GM23248 (cell line): ENCODE measurements around the gene ZNF593. TPM values are rescaled to one million over a fixed set of nuclear protein-coding genes. Genes with fewer than 3 reads are reported as not detected.
A peak's percentile ranks its signal among the peaks of the same experiment; 100 is the strongest.

Source experiments
- DNase-seq: peaks from one replicate; pipeline ENCODE4 v3.0.0-alpha.2; 2015
- H2AFZ ChIP-seq: fragments of 200-600 bp; sonication (generic); 2 replicates; pipeline ENCODE4 v1.6.1; 2016; ENCODE audit warnings: antibody characterized with exemption
- H3F3A ChIP-seq: fragments of 200-600 bp; sonication (generic); 2 replicates; pipeline ENCODE4 v1.6.1; 2016; ENCODE audit warnings: mild to moderate bottlenecking, antibody characterized with exemption, mixed run types; ENCODE audit not compliant: insufficient read depth
- H3K27ac ChIP-seq: fragments of 200-600 bp; sonication (generic); 2 replicates; pipeline ENCODE4 v1.5.1; 2016; ENCODE audit warnings: mild to moderate bottlenecking
- H3K27me3 ChIP-seq: fragments of 200-600 bp; sonication (generic); replicated peaks from 2 replicates; pipeline ENCODE4 v1.6.1; 2016; ENCODE audit warnings: mild to moderate bottlenecking; ENCODE audit not compliant: insufficient read depth
- H3K36me3 ChIP-seq: fragments of 200-600 bp; sonication (generic); 2 replicates; pipeline ENCODE4 v1.6.1; 2016; ENCODE audit warnings: low read depth, mild to moderate bottlenecking
- H3K4me1 ChIP-seq: fragments of 200-600 bp; sonication (generic); 2 replicates; pipeline ENCODE4 v1.6.1; 2016; ENCODE audit warnings: mild to moderate bottlenecking; ENCODE audit not compliant: insufficient read depth
- H3K4me2 ChIP-seq: fragments of 200-600 bp; sonication (generic); one replicate; pipeline ENCODE4 v1.6.1; 2016; ENCODE audit warnings: mild to moderate bottlenecking; ENCODE audit not compliant: unreplicated experiment
- H3K4me3 ChIP-seq: fragments of 200-600 bp; sonication (generic); 2 replicates; pipeline ENCODE4 v1.5.1; 2016; ENCODE audit warnings: mild to moderate bottlenecking
- H3K79me2 ChIP-seq: fragments of 200-600 bp; sonication (generic); 2 replicates; pipeline ENCODE4 v1.6.1; 2016; ENCODE audit warnings: mild to moderate bottlenecking; ENCODE audit not compliant: insufficient read depth
- H3K9ac ChIP-seq: fragments of 200-600 bp; sonication (generic); 2 replicates; pipeline ENCODE4 v1.6.1; 2016; ENCODE audit warnings: mild to moderate bottlenecking
- H3K9me2 ChIP-seq: fragments of 200-600 bp; sonication (generic); 2 replicates; pipeline ENCODE4 v1.6.1; 2016; ENCODE audit warnings: mixed run types, mild to moderate bottlenecking, moderate library complexity; ENCODE audit not compliant: insufficient read depth
- H3K9me3 ChIP-seq: fragments of 200-600 bp; sonication (generic); one replicate; pipeline ENCODE4 v1.6.1; 2017; ENCODE audit warnings: low read depth
- H4K20me1 ChIP-seq: fragments of 200-600 bp; sonication (generic); 2 replicates; pipeline ENCODE4 v1.6.0; 2016; ENCODE audit not compliant: insufficient read depth
- EZH2 ChIP-seq: fragments of 200-600 bp; sonication (generic); IDR thresholded peaks from 2 replicates; pipeline ENCODE4 v1.6.1; 2018; ENCODE audit warnings: antibody characterized with exemption, mild to moderate bottlenecking; ENCODE audit not compliant: insufficient read depth, poor library complexity, severe bottlenecking
- EZH2phosphoT487 ChIP-seq: fragments of 200-600 bp; sonication (generic); IDR thresholded peaks from 2 replicates; pipeline ENCODE4 v1.6.1; 2018; ENCODE audit warnings: antibody characterized with exemption, moderate library complexity, mild to moderate bottlenecking, low read depth; ENCODE audit not compliant: insufficient read depth
- WGBS, 2 experiments: methylation state at CpG; one replicate each; pipeline ENCODE4 v1.1.6; 2015 to 2017; ENCODE audit warnings: low lambda C conversion rate in 2 of 2, low coverage in 1 of 2; ENCODE audit errors: missing lambda C conversion rate in 2 of 2; 5-methylcytosine and 5-hydroxymethylcytosine counted together
- in situ Hi-C: fragments of 300-500 bp; cut with MboI; formaldehyde crosslinking; loops from 2 replicates; pipeline ENCODE4 v1.15.0; 2020
- polyA plus RNA-seq: library from polyadenylated mRNA; unstranded; fragments of >200 nt; fragmentation: Nextera tagmentation; extraction: Ambion mirVana; gene quantifications from 2 replicates; pipeline ENCODE4 v1.2.1, GENCODE V29; 2016
- total RNA-seq: library from RNA; depleted of rRNA; stranded (reverse); fragments of >200 nt; shearing (Covaris generic); gene quantifications from 2 replicates; pipeline ENCODE4 v1.2.3, GENCODE V29; 2014

The ZNF593 gene
- total and polyA plus RNA-seq, 2 experiments from 2014 or later = 25.0 to 61.2 TPM

- no peaks in the 10 kb centered on the region for H3F3A ChIP-seq
- 23 to 24% methylated on average over 21 of the region's 21 CpGs for WGBS, 2 experiments
These were observed 7.4 kb upstream of the ZNF593 start for GRCh38 chr1:26162220-26162709.

GRCh38 chr1:26163684-26164035 lies 6.0 kb upstream of the ZNF593 start:
- H3K9me2 ChIP-seq = no peaks in the 10 kb centered on the region
- H3K9ac ChIP-seq = no peak overlapping the region
- H3K4me1 ChIP-seq = no peaks in the 10 kb centered on the region
- DNase-seq = no peak
- peak overlapping the region; percentile 77 for H3K4me2 ChIP-seq
- no peak for TF ChIP-seq EZH2phosphoT487
- TF ChIP-seq EZH2 = no peak
- 32 to 37% methylated on average over 9 of the region's 9 CpGs for WGBS, 2 experiments
- peaks cover 16% of the 10 kb centered on the region for H3K27me3 ChIP-seq
- H2AFZ ChIP-seq = peak overlapping the region; percentile 82
- no peaks in the 10 kb centered on the region for H4K20me1 ChIP-seq
- H3K79me2 ChIP-seq = no peaks in the 10 kb centered on the region
- in situ Hi-C loops = no loop called here
- H3K36me3 ChIP-seq = no peaks in the 10 kb centered on the region
- no peak overlapping the region for H3K27ac ChIP-seq
- no peaks in the 10 kb centered on the region for H3K9me3 ChIP-seq
- H3F3A ChIP-seq = no peaks in the 10 kb centered on the region
- peak overlapping the region; percentile 65 for H3K4me3 ChIP-seq

More at GRCh38 chr1:26162220-26162709, 7.4 kb upstream of the ZNF593 start:
- Histone ChIP-seq H3K79me2 (no peaks in the 10 kb centered on the region), H3K9me2 (no peaks in the 10 kb centered on the region), H3K4me2 (peak overlapping the region; percentile 97), H3K4me1 (no peaks in the 10 kb centered on the region), H3K27me3 (peaks cover 16% of the 10 kb centered on the region), H3K27ac (no peak overlapping the region), H2AFZ (peak overlapping the region; percentile 83), H3K9me3 (no peaks in the 10 kb centered on the region), H3K9ac (no peak overlapping the region), H4K20me1 (no peaks in the 10 kb centered on the region), H3K4me3 (peak overlapping the region; percentile 70), H3K36me3 (no peaks in the 10 kb centered on the region)
- no peak for DNase-seq
- no peak for TF ChIP-seq EZH2phosphoT487
- no peak for TF ChIP-seq EZH2
- in situ Hi-C loops = no loop called here

GRCh38 chr1:26164036-26164860 lies 5.5 kb upstream of the ZNF593 start:
- Histone ChIP-seq H3F3A (no peaks in the 10 kb centered on the region), H3K27me3 (peaks cover 16% of the 10 kb centered on the region), H3K36me3 (no peaks in the 10 kb centered on the region), H2AFZ (peak overlapping the region; percentile 82), H3K9me3 (no peaks in the 10 kb centered on the region), H4K20me1 (no peaks in the 10 kb centered on the region), H3K9me2 (no peaks in the 10 kb centered on the region), H3K4me2 (peak overlapping the region; percentile 77), H3K4me3 (peak overlapping the region; percentile 65), H3K79me2 (no peaks in the 10 kb centered on the region), H3K9ac (peak overlapping the region; percentile 19; the same call in 1 of the 2 replicates), H3K4me1 (no peaks in the 10 kb centered on the region), H3K27ac (no peak overlapping the region)
- TF ChIP-seq EZH2phosphoT487 (no peak), EZH2 (no peak)
- DNase-seq = peak; percentile 67
- WGBS, 2 experiments = 6 to 9% methylated on average over 28 to 64 of the region's 72 CpGs
- in situ Hi-C loops = no loop called here

DNA sequence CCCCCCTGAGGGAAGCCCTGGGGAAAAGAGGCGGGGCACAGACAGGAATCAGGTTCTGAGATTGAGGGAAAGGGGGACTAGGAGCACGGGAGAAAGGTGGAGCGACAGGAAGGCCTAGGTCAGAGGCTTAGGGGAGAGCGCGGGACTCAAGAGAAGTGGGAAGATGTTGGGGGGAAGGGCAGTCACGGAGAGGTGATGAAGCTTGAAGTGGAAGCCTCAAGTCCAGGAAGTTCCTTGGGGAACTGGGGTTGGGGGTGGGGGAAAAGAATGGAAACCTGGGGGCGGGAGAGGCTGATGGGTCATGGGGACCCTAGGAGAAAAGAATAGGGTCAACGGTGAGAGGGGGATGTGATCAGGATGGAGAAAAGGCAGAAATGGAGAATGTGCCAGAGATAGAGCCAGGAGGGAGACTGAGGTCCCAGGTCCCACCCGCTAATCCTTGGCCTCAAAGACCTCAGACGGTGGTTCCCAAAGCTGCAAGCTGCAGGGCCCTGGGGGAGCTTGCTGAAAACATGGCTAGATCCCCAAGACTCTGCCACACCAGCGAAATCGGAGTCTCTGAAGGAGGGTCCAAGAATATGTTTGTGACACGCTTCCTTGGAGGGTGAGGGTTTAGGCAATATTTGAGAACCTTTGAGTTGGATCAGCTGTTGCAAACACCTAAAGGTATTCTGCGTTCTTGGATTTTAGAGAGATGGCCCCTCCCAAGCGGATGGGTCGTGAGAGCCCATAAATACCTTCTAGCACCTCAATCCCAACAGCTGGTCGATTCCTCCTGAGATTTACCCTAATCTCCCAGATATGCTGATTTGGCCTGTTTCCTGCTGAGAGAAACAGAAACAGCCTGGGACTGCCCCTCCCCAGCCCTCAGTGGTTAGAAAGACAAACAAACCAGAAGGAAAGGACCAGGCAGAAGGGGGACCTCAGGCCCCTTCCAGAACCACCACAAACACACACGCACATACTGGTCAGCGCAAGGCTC lies 4.6 kb upstream of the ZNF593 start:
- TF ChIP-seq EZH2phosphoT487 = no peak
- TF ChIP-seq EZH2 = no peak
- in situ Hi-C loops = no loop called here
- H4K20me1 ChIP-seq = no peaks in the 10 kb centered on the region
- no peaks in the 10 kb centered on the region for H3K9me3 ChIP-seq
- peaks cover 3% of the 10 kb centered on the region; the same call in 1 of the 2 replicates for H3K79me2 ChIP-seq
- WGBS, 2 experiments = 63 to 69% methylated on average over 16 to 19 of the region's 19 CpGs
- no peak overlapping the region for H3K4me3 ChIP-seq
- no peak overlapping the region for H3K27ac ChIP-seq
- no peaks in the 10 kb centered on the region for H3K9me2 ChIP-seq
- no peaks in the 10 kb centered on the region for H3K4me1 ChIP-seq
- H3K36me3 ChIP-seq = no peaks in the 10 kb centered on the region
- H3F3A ChIP-seq = no peaks in the 10 kb centered on the region
- H3K4me2 ChIP-seq = no peak overlapping the region
- H3K9ac ChIP-seq = no peak overlapping the region
- H3K27me3 ChIP-seq = peaks cover 16% of the 10 kb centered on the region
- no peak overlapping the region for H2AFZ ChIP-seq
- no peak for DNase-seq
